ENCODE data around the gene MMS22L.
A peak's percentile ranks its signal among the peaks of the same experiment; 100 is the strongest.

MMS22L gene

GRCh38 chr6:97282726-97283617, at the start of gene MMS22L:
Gene MMS22L, minus strand, starts transcription at chr6:97283216. Its CDS starts 739 bp downstream, at chr6:97282477.
- peak; percentile 71 to 89 for DNase-seq

GRCh38 chr6:97322811-97323210, 39.8 kb upstream of the MMS22L start:
- DNase-seq: no peak

- DNase-seq: no peak
These were observed 39.2 kb upstream of the MMS22L start for GRCh38 chr6:97322226-97322625.

- DNase-seq: no peak
These were observed 34.0 kb upstream of the MMS22L start for GRCh38 chr6:97316978-97317377.

- no peak for DNase-seq
These were observed 29.2 kb upstream of the MMS22L start for GRCh38 chr6:97312241-97312640.

- DNase-seq: no peak
These were observed 23.7 kb upstream of the MMS22L start for GRCh38 chr6:97306544-97307320.

GRCh38 chr6:97305414-97306066, 22.5 kb upstream of the MMS22L start:
- DNase-seq: no peak

- DNase-seq: no peak
These were observed 21.7 kb upstream of the MMS22L start for GRCh38 chr6:97304701-97305100.

GRCh38 chr6:97294451-97294850, 11.4 kb upstream of the MMS22L start:
- DNase-seq: no peak

- no peak for DNase-seq
These were observed 10.2 kb upstream of the MMS22L start for GRCh38 chr6:97293198-97293696.

- no peak for DNase-seq
These were observed 9.7 kb upstream of the MMS22L start for GRCh38 chr6:97292671-97293070.

- no peak for DNase-seq
These were observed 8.9 kb upstream of the MMS22L start for GRCh38 chr6:97291896-97292295.

GRCh38 chr6:97289332-97289731, 6.3 kb upstream of the MMS22L start:
- DNase-seq: no peak

- DNase-seq: no peak
These were observed 5.2 kb upstream of the MMS22L start for GRCh38 chr6:97288188-97288587.

GRCh38 chr6:97282238-97282725, 734 bp downstream of the MMS22L start:
- DNase-seq: no peak

- no peak for DNase-seq
These were observed 2.2 kb downstream of the MMS22L start for GRCh38 chr6:97280766-97281165.

GRCh38 chr6:97275804-97276203, 7.2 kb downstream of the MMS22L start:
- DNase-seq: no peak

GRCh38 chr6:97269821-97270220, 13.2 kb downstream of the MMS22L start:
- DNase-seq: no peak

- DNase-seq: no peak
These were observed 20.3 kb downstream of the MMS22L start for GRCh38 chr6:97262676-97263075.

- no peak for DNase-seq
These were observed 36.2 kb downstream of the MMS22L start for GRCh38 chr6:97246842-97247241.

GRCh38 chr6:97240222-97240621, 42.8 kb downstream of the MMS22L start:
- DNase-seq: peak; percentile 12 to 72

- no peak for DNase-seq
These were observed 51.1 kb downstream of the MMS22L start for GRCh38 chr6:97231911-97232310.

- no peak for DNase-seq
These were observed 60.1 kb downstream of the MMS22L start for GRCh38 chr6:97222903-97223302.
